Sigmoid colon (tissue), 7 donors: ENCODE results near the gene ABCC1. TPM values are rescaled to one million over a fixed set of nuclear protein-coding genes. Genes with fewer than 3 reads are reported as not detected.
"Not testable (repeated sequence)": the region's sequence is repeated elsewhere in the genome, so short reads cannot be mapped to it uniquely, and the experiment has no call there.

ENCODE experiments used
- DNase-seq: peaks from one replicate; pipeline ENCODE4 v3.0.0-alpha.2; 2019
- H3K27ac ChIP-seq, 4 donors: fragments of 200-600 bp; sonication (generic); one replicate each; pipeline ENCODE4 v1.5.1; 2016 to 2019; ENCODE audit warnings: mild to moderate bottlenecking in 1 of 4
- H3K27me3 ChIP-seq, 3 donors: fragments of 200-600 bp; sonication (generic); one replicate each; pipeline ENCODE4 v1.5.1; 2019; ENCODE audit warnings: mild to moderate bottlenecking in 1 of 3
- H3K36me3 ChIP-seq, 4 donors: fragments of 200-600 bp; sonication (generic); one replicate each; pipeline ENCODE4 v1.5.1; 2016 to 2019
- H3K4me1 ChIP-seq, 4 donors: fragments of 200-600 bp; sonication (generic); one replicate each; pipeline ENCODE4 v1.5.1; 2017 to 2019
- H3K4me3 ChIP-seq, 4 donors: fragments of 200-600 bp; sonication (generic); one replicate each; pipeline ENCODE4 v1.5.1; 2017 to 2019; ENCODE audit warnings: mild to moderate bottlenecking in 2 of 4, moderate library complexity in 1 of 4
- H3K9me3 ChIP-seq, 4 donors: fragments of 200-600 bp in 3 of 4; sonication (generic) in 3 of 4; one replicate each; pipeline versions ENCODE4 v1.5.1 to v1.6.1; 2013 to 2019
- CTCF ChIP-seq, 4 experiments: fragments of 450-650 bp in 3 of 4; fragments of 200-600 bp in 1 of 4; IDR thresholded peaks; one replicate each; pipeline ENCODE4 v1.5.1; 2016 to 2019; ENCODE audit warnings: antibody characterized with exemption in 4 of 4, mild to moderate bottlenecking in 3 of 4, moderate library complexity in 2 of 4
- EP300 ChIP-seq, 4 donors: sonication (generic); formaldehyde crosslinking; IDR thresholded peaks; one replicate each; pipeline ENCODE4 v1.6.1; 2017; ENCODE audit warnings: antibody characterized with exemption in 4 of 4
- POLR2A ChIP-seq, 2 donors: fragments of 450-650 bp; IDR thresholded peaks; one replicate each; pipeline ENCODE4 v1.6.1; 2016; ENCODE audit warnings: antibody characterized with exemption in 2 of 2, mild to moderate bottlenecking in 2 of 2, moderate library complexity in 2 of 2
- POLR2AphosphoS5 ChIP-seq, 4 donors: sonication (generic); formaldehyde crosslinking; IDR thresholded peaks; one replicate each; pipeline ENCODE4 v1.6.1; 2017; ENCODE audit warnings: antibody characterized with exemption in 4 of 4
- WGBS, 2 donors: extraction: QIAGEN DNeasy Blood & Tissue Kit; methylation state at CpG; one replicate each; pipeline ENCODE4 v1.1.7; 2013; 5-methylcytosine and 5-hydroxymethylcytosine counted together
- intact Hi-C: fragments of 100-400 bp; cut with DNase I; formaldehyde crosslinking; loops from one replicate; pipeline ENCODE4 v1.15.1; 2023
- polyA plus RNA-seq, 3 donors: library from polyadenylated mRNA; stranded (reverse); fragments of 200-250 nt; gene quantifications; one replicate each; pipeline ENCODE4 v1.2.3, GENCODE V29; 2013
- total RNA-seq, 4 donors: library from RNA; depleted of rRNA; stranded (reverse); fragments of >200 nt; gene quantifications; one replicate each; pipeline ENCODE4 v1.1.0, GENCODE V29; 2016
- donor health status: healthy with polysubstance abuse.
- donor health status: Bipolar disorder and iron deficiency.
- donor health status: healthy.

ABCC1 gene
- total and polyA plus RNA-seq, 7 donors = 1.8 to 51.8 (median 22.5) TPM

- H3K4me3 ChIP-seq = no peak overlapping the region
- no peak for DNase-seq
- peaks cover 0 to 15% (median 0%) of the 10 kb centered on the region in 4 donors for H3K9me3 ChIP-seq
- 65 to 81% methylated on average over 3 of the region's 3 CpGs for WGBS, 2 donors
- intact Hi-C loops = no loop called here
- H3K27me3 ChIP-seq = no peaks in the 10 kb centered on the region
- TF ChIP-seq POLR2AphosphoS5 (IDR thresholded peaks at IDR 0.05) (no peak), POLR2A (IDR thresholded peaks at IDR 0.05) (no peak), CTCF (IDR thresholded peaks at IDR 0.05) (no peak), EP300 (IDR thresholded peaks at IDR 0.05) (no peak)
- H3K4me1 ChIP-seq = peaks cover 0 to 45% (median 28%) of the 10 kb centered on the region in 4 donors
- no peaks in the 10 kb centered on the region for H3K36me3 ChIP-seq
- H3K27ac ChIP-seq = peak overlapping the region in 1 of 4 donors; percentile 55
Measured at GRCh38 chr16:15981382-15981781, 32.0 kb downstream of the ABCC1 start.

- 92 to 93% methylated on average over 5 of the region's 5 CpGs for WGBS, 2 donors
- H3K4me1 ChIP-seq = peaks cover 0 to 36% (median 20%) of the 10 kb centered on the region in 4 donors
- intact Hi-C loops = not testable (repeated sequence)
Measured at GRCh38 chr16:15982194-15982915, 32.9 kb downstream of the ABCC1 start.

GRCh38 chr16:15983898-15984297, 34.5 kb downstream of the ABCC1 start:
- WGBS, 2 donors = 66 to 79% methylated on average over 5 of the region's 5 CpGs
- intact Hi-C loops = no loop called here
- Histone ChIP-seq H3K4me3 (no peak overlapping the region), H3K9me3 (peaks cover 0 to 15% (median 0%) of the 10 kb centered on the region in 4 donors), H3K4me1 (peaks cover 0 to 45% (median 28%) of the 10 kb centered on the region in 4 donors), H3K27me3 (no peaks in the 10 kb centered on the region), H3K36me3 (no peaks in the 10 kb centered on the region), H3K27ac (peak overlapping the region in 3 of 4 donors; percentile 22 to 82 (median 51))
- no peak for DNase-seq
- no peak for TF ChIP-seq CTCF (IDR thresholded peaks at IDR 0.05)
- no peak for TF ChIP-seq POLR2AphosphoS5 (IDR thresholded peaks at IDR 0.05)
- no peak for TF ChIP-seq POLR2A (IDR thresholded peaks at IDR 0.05)
- TF ChIP-seq EP300 (IDR thresholded peaks at IDR 0.05) = no peak

More at GRCh38 chr16:15982194-15982915, 32.9 kb downstream of the ABCC1 start:
- H3K27me3 ChIP-seq, H3K36me3 ChIP-seq, H3K4me3 ChIP-seq, DNase-seq: not testable (repeated sequence)
- H3K9me3 ChIP-seq = peaks cover 0 to 15% (median 0%) of the 10 kb centered on the region in 4 donors
- peak overlapping the region in 1 of 4 donors; percentile 82 for H3K27ac ChIP-seq

DNA sequence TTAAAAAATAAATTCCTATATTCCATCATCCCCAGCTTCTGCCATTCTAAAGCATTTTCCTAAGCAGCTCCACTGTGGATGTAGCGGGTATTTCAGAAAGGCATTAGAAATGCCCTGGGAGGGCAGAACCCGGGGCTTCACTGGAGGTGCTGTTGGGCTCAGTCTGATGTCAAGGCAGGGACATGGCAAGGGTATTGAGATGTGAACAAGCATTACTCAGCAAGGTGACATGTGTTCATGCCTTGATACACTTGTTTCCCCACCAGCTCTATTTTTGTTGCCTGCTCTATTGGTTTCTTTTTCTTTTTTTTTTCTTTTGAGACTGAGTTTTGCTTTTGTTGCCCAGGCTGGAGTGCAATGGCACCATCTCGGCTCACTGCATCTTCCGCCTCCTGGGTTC, 35.7 kb downstream of the ABCC1 start:
- no peaks in the 10 kb centered on the region for H3K27me3 ChIP-seq
- intact Hi-C loops = no loop called here
- WGBS, 2 donors = 95 to 97% methylated on average over 4 of the region's 4 CpGs
- peak overlapping the region in 1 of 4 donors; percentile 82 for H3K27ac ChIP-seq
- no peak overlapping the region for H3K4me3 ChIP-seq
- no peaks in the 10 kb centered on the region for H3K36me3 ChIP-seq
- peaks cover 0 to 52% (median 40%) of the 10 kb centered on the region in 4 donors for H3K4me1 ChIP-seq
- TF ChIP-seq POLR2AphosphoS5 (IDR thresholded peaks at IDR 0.05) = no peak
- TF ChIP-seq POLR2A (IDR thresholded peaks at IDR 0.05) = no peak
- no peak for TF ChIP-seq EP300 (IDR thresholded peaks at IDR 0.05)
- TF ChIP-seq CTCF (IDR thresholded peaks at IDR 0.05) = no peak
- no peak for DNase-seq
- H3K9me3 ChIP-seq = peaks cover 0 to 15% (median 0%) of the 10 kb centered on the region in 4 donors

GRCh38 chr16:15986261-15986660, 36.8 kb downstream of the ABCC1 start:
- 94 to 95% methylated on average over 9 of the region's 9 CpGs for WGBS, 2 donors
- TF ChIP-seq EP300 (IDR thresholded peaks at IDR 0.05) (no peak), CTCF (IDR thresholded peaks at IDR 0.05) (no peak), POLR2A (IDR thresholded peaks at IDR 0.05) (no peak), POLR2AphosphoS5 (IDR thresholded peaks at IDR 0.05) (no peak)
- H3K36me3 ChIP-seq = no peaks in the 10 kb centered on the region
- no peak for DNase-seq
- peaks cover 0 to 9% (median 0%) of the 10 kb centered on the region in 4 donors for H3K9me3 ChIP-seq
- peaks cover 0 to 55% (median 49%) of the 10 kb centered on the region in 4 donors for H3K4me1 ChIP-seq
- peak overlapping the region in 3 of 4 donors; percentile 80 to 82 (median 82) for H3K27ac ChIP-seq
- intact Hi-C loops = no loop called here
- no peaks in the 10 kb centered on the region for H3K27me3 ChIP-seq
- H3K4me3 ChIP-seq = no peak overlapping the region
